GM18858 (cell line): ENCODE results near the gene ANTXR2.

Experiments used
- ATAC-seq: cut with Tn5 transposase; IDR thresholded peaks from one replicate; pipeline ENCODE4 v1.9.1; 2021; ENCODE audit not compliant: unreplicated experiment

The ANTXR2 gene

GRCh38 chr4:80069837-80070731 lies 2.9 kb downstream of the ANTXR2 start:
- peak; percentile 26 for ATAC-seq

GRCh38 chr4:80069108-80069836 lies 3.8 kb downstream of the ANTXR2 start:
- no peak for ATAC-seq

DNA sequence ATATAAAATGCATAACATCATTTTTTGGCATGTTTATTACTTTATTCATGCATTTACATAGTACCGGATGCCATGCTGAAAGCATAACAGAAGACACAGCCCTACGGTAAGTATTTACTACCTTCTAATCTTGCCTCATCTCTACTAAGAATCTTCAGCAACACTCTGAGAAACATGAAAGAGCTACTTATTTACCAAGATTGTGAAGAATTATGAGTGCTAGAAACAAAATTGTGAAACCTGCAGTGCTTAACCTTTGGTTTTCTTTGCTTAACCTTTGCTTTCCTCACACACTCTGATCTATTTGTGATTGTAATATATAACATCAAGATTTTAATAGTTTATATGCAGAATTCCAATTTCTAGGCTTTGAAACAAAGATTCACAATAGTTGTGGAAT lies 7.4 kb downstream of the ANTXR2 start:
- ATAC-seq, result no peak

- ATAC-seq, result no peak
Observed at GRCh38 chr4:80062527-80062926, 10.5 kb downstream of the ANTXR2 start.

DNA sequence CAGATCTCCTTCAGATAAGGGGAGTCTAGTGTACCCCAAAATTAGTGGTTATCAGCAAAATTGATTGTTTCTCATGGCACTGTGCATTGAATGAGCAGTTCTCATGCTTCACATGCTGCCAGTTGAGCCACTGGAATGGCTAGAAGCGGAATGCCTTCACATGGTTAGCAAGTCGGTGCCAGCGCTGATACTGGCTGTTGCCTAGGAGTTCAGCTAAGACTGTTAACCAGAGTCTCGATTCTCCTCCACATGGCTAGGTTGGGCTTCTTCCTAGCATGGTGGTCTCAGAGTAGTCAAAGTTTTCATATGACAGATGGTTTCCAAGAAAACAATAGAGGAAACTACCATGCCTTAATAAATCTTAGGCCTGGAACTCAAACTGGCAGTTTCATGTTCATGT lies 12.2 kb downstream of the ANTXR2 start:
- no peak for ATAC-seq

DNA sequence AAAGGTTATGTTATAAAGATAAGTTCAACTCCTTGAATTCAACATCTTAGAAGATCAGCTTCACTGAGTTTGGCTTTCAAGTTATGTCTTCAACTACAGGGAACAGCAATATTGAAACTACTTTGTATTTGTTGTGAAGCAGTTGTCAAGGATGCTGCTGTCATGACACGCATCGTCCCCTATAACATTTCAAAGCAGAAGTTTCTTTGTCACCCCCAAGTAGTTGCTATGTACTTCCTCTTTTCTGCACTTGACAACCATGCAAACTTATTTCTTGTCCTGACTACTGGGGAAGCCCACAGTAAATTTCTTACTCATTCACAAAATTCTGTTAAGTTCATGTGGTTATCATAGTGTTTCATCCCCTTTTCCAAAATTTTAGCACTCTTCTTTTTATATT lies 14.3 kb downstream of the ANTXR2 start:
- ATAC-seq, result peak; percentile 98

GRCh38 chr4:80054375-80054774 lies 18.7 kb downstream of the ANTXR2 start:
- ATAC-seq, result no peak

GRCh38 chr4:80053140-80053910 lies 19.7 kb downstream of the ANTXR2 start:
- no peak for ATAC-seq

GRCh38 chr4:80049813-80050534 lies 23.1 kb downstream of the ANTXR2 start:
- no peak for ATAC-seq

DNA sequence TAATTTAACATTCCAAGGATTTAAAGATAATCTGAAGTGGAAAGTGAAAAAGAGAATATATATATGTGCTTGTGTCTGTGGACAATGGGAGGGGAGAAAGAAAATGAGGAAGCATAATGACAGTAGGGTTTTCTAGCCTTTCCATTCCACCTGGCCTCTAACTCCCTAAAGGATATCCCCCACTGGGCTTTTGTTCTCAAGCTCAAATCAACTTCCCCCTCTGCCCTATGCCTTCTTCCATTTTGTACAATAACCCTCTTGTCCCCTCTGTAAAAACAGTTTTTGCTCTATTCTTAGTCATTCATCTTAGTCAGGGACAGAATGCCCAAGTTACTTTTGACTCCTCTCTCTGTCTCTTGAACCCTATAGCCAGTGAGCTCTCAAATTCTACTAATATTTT lies 23.6 kb downstream of the ANTXR2 start:
- ATAC-seq, result no peak

DNA sequence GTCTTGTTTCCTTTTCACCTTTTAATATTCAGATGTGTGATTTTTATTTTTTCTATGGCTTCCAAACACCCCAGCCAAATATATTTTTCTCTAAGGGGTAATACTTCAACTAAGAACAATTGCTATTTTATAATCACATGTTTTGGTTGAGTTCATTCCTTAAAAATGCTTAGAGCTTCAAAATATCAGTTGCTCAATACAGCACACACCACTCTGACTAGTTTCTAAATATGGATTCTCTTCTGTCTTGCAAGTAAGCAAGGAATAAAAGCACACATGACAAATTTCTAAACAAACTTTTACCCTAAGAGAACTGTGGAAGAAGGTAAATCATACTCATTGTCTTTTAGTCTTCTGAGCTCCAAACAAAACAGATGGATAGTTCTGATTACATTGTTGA lies 27.2 kb downstream of the ANTXR2 start:
- no peak for ATAC-seq

DNA sequence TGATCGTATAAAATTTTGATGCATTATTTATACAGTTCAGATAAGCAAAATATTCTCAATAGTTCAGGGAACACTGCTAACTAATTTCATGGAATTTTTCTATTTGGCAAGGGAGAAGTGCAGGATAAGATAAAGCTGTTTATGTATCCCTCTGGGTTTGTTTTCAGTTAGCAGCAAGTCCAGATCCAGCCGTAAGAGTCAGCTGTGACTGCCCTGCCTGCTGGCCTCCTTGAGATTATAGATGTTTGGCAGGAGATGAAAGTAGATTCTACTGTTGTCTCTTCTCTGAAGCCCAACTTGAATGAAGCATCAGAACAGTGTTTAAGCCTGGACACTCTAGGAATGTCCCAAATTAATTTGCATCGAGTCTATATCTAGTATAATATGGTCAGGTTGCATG lies 29.5 kb downstream of the ANTXR2 start:
- ATAC-seq, result no peak

- no peak for ATAC-seq
Observed at GRCh38 chr4:80042821-80043220, 30.2 kb downstream of the ANTXR2 start.

DNA sequence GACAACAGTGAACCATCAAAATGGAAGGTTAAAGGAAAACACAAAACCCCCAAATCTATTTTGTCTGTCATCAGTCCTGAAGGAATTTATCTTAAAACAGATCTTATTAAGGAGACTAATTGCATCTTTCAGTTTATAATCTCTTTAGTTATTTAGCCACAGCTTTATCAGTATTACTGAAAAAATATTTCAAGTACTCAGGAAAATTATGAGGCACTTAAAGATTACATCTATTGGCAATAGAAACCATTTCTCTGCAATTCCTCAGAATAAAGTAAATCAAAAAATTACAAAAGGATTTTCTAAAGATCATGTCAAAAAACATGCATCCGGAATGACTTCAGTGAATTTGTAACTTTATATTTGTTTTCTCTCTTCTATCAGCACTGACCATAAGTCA lies 35.2 kb downstream of the ANTXR2 start:
- ATAC-seq, result no peak

- peak; percentile 26 for ATAC-seq
Observed at GRCh38 chr4:80036949-80037685, 35.9 kb downstream of the ANTXR2 start.

DNA sequence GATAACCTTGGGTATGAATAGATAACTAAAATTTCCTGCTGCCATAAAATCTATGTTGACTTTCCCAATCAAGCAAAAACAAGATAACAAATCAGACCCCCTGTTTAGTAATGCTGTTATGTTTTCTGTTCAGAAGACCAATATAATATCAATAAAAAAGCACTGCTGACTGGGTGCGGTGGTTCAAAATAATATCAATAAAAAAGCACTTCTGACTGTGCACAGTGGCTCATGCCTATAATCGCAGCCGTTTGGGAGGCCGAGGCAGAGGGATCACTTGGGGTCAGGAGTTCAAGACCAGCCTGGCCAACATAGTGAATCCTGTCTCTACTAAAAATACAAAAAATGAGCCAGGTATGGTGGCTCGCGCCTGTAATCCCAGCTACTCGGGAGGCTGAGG lies 36.7 kb downstream of the ANTXR2 start:
- ATAC-seq, result no peak

- no peak for ATAC-seq
Observed at GRCh38 chr4:80035336-80035735, 37.7 kb downstream of the ANTXR2 start.

GRCh38 chr4:80033581-80033980 lies 39.4 kb downstream of the ANTXR2 start:
- no peak for ATAC-seq

DNA sequence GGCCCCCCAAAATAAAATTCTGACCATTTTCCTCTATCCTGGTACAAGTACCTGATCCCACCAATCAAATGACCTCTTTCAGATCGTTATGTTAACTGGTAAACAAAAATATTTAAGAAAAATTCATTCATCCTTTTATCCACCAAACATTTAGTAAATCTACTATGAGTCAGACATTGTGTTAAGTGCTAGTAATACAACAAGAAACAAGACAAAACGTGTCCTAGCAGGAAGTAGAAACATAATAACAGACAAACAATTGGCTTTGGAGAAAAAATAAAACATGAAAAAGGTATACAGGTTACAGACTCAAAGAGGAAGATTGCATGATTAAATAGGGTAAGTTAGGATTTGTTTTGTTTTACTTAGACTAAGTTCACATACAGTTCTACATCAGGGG lies 43.7 kb downstream of the ANTXR2 start:
- ATAC-seq, result no peak

DNA sequence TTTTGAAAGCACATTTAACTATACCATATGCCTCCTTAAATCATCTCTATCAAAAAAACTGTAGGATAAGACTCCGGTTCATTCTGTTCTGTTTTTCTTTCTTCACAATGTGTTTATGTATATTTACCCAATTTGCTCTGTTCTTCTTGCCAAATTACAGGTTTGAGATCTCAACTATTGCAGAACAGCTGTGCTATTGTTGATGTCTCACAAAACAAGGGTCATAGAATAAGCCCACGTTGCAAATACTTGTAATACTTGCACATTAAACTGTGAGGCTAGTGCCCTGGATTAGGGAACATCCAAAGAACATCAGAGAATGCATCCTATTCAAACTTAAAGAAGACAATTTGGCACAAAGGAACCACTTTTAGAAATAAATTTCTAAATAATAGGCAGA lies 45.4 kb downstream of the ANTXR2 start:
- ATAC-seq, result no peak
